Stimulated activated CD8-positive, alpha-beta memory T cell treated with anti-CD3 and anti-CD28 coated beads, Interleukin-12 subunit alpha, Interleukin-12 subunit beta, amount 100 ng/mL, for 24 hours (primary cell): ENCODE results near the gene CEACAM16.
"Not testable (repeated sequence)": the region's sequence is repeated elsewhere in the genome, so short reads cannot be mapped to it uniquely, and the experiment has no call there.

Source experiments
- DNase-seq: peaks from one replicate; pipeline ENCODE4 v3.0.0-alpha.2; 2020; ENCODE audit errors: extremely low read depth

Gene CEACAM16

GRCh38 chr19:44703336-44704078 is 4.6 kb downstream of the CEACAM16 start:
- no peak for DNase-seq

GRCh38 chr19:44704982-44705381 is 6.0 kb downstream of the CEACAM16 start:
- no peak for DNase-seq

GRCh38 chr19:44705502-44706010 is 6.6 kb downstream of the CEACAM16 start:
- DNase-seq: no peak

- DNase-seq: no peak
Measured at GRCh38 chr19:44706506-44707236, 7.7 kb downstream of the CEACAM16 start.

GRCh38 chr19:44707794-44708193 is 8.8 kb downstream of the CEACAM16 start:
- no peak for DNase-seq

GRCh38 chr19:44708940-44709339 is 10.0 kb downstream of the CEACAM16 start:
- DNase-seq: no peak

GRCh38 chr19:44709434-44710266 is 10.7 kb downstream of the CEACAM16 start:
- not testable (repeated sequence) for DNase-seq

GRCh38 chr19:44710483-44710882 is 11.5 kb downstream of the CEACAM16 start:
- DNase-seq: no peak

- DNase-seq: no peak
Measured at GRCh38 chr19:44712864-44713515, 14.0 kb downstream of the CEACAM16 start.

- no peak for DNase-seq
Measured at GRCh38 chr19:44714597-44715169, 15.7 kb downstream of the CEACAM16 start.

GRCh38 chr19:44717603-44718002 is 18.7 kb downstream of the CEACAM16 start:
- no peak for DNase-seq

GRCh38 chr19:44718441-44719261 is 19.7 kb downstream of the CEACAM16 start:
- no peak for DNase-seq

- DNase-seq: no peak
Measured at GRCh38 chr19:44719262-44719701, 20.3 kb downstream of the CEACAM16 start.

- DNase-seq: not testable (repeated sequence)
Measured at GRCh38 chr19:44720396-44720795, 21.4 kb downstream of the CEACAM16 start.

GRCh38 chr19:44720945-44721344 is 22.0 kb downstream of the CEACAM16 start:
- DNase-seq: no peak

GRCh38 chr19:44721369-44721768 is 22.4 kb downstream of the CEACAM16 start:
- DNase-seq: not testable (repeated sequence)

- DNase-seq: no peak
Measured at GRCh38 chr19:44722131-44723121, 23.5 kb downstream of the CEACAM16 start.

- no peak for DNase-seq
Measured at GRCh38 chr19:44723299-44723951, 24.5 kb downstream of the CEACAM16 start.

- no peak for DNase-seq
Measured at GRCh38 chr19:44723952-44724319, 25.0 kb downstream of the CEACAM16 start.
